ENCODE results near the gene PCSK5. TPM values are rescaled to one million over a fixed set of nuclear protein-coding genes. Genes with fewer than 3 reads are reported as not detected.
"Not testable (repeated sequence)": the region's sequence is repeated elsewhere in the genome, so short reads cannot be mapped to it uniquely, and the experiment has no call there.

Gene PCSK5
- polyA plus RNA-seq, 1 experiment = 0.74 TPM

DNA sequence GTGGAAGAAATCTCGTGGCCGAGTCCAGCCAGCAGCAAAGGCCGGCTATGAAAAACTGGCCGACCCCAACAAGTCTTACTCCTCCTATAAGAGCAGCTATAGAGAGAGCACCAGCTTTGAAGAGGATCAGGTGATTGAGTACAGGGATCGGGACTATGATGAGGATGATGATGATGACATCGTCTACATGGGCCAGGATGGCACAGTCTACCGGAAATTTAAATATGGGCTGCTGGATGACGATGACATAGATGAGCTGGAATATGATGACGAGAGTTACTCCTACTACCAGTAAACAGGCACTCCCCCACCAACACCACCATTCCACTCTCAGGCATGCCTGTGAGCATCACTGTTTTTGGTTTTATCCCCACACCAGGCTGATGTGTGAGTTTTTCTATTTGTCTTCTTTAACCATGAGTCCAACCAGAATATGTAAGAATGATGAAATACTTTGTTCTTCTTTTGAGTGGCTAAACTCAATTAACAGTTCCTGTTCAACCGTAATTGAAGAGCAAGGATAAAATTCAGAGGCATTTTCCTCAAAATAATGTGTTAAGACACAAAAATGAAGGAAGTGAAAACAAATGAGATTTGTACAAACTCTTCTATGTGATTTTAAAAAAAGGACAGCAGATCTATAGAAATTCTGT lies 468.3 kb downstream of the PCSK5 start:
- Histone ChIP-seq H3K4me3 (ENCODE audit: low read depth, low read length) (no peak overlapping the region), H3K27me3 (ENCODE audit: control insufficient read depth, insufficient read depth, low read length) (no peaks in the 10 kb centered on the region), H3K36me3 (ENCODE audit: control insufficient read depth, insufficient read depth, low read length) (no peaks in the 10 kb centered on the region)
- no peak for DNase-seq (ENCODE audit: low read depth)
- POLR2A ChIA-PET = no interaction called here
- CTCF ChIA-PET = no interaction called here
- TF ChIP-seq, protein P1, sequence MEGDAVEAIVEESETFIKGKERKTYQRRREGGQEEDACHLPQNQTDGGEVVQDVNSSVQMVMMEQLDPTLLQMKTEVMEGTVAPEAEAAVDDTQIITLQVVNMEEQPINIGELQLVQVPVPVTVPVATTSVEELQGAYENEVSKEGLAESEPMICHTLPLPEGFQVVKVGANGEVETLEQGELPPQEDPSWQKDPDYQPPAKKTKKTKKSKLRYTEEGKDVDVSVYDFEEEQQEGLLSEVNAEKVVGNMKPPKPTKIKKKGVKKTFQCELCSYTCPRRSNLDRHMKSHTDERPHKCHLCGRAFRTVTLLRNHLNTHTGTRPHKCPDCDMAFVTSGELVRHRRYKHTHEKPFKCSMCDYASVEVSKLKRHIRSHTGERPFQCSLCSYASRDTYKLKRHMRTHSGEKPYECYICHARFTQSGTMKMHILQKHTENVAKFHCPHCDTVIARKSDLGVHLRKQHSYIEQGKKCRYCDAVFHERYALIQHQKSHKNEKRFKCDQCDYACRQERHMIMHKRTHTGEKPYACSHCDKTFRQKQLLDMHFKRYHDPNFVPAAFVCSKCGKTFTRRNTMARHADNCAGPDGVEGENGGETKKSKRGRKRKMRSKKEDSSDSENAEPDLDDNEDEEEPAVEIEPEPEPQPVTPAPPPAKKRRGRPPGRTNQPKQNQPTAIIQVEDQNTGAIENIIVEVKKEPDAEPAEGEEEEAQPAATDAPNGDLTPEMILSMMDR (IDR thresholded peaks at IDR 0.05; ENCODE audit: insufficient read depth, low read depth, low read length) = no peak

DNA sequence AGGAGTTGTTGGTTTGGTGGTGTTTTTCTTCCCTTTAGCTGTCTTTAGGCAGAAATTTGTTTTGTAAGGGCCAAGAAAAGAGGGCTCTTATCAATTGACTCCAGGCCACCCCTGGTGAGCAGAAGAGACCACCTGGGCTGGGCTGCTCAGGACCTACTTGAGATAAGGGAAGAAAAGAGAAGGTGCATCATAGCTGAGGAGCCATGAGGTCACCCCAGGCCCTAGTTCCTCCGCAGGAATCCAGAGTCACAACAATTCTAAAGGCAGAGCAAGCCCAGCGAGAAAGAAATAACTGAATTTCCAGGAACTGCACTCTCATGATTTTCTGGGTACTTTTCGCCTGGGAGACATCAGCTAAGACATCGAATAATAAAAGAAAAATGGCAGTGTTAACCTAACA lies 468.9 kb downstream of the PCSK5 start:
- TF ChIP-seq, protein P1 (IDR thresholded peaks at IDR 0.05; ENCODE audit: insufficient read depth, low read depth, low read length) = no peak
- H3K36me3 ChIP-seq (ENCODE audit: control insufficient read depth, insufficient read depth, low read length) = no peaks in the 10 kb centered on the region
- no peak overlapping the region for H3K4me3 ChIP-seq (ENCODE audit: low read depth, low read length)
- no peak for DNase-seq (ENCODE audit: low read depth)
- ChIA-PET CTCF (interaction anchor here (0.6 kb wide), 1 partner anchor 56 kb away, joined by 4 read pairs; no protein-coding TSS in a partner anchor), POLR2A (no interaction called here)
- no peaks in the 10 kb centered on the region for H3K27me3 ChIP-seq (ENCODE audit: control insufficient read depth, insufficient read depth, low read length)

DNA sequence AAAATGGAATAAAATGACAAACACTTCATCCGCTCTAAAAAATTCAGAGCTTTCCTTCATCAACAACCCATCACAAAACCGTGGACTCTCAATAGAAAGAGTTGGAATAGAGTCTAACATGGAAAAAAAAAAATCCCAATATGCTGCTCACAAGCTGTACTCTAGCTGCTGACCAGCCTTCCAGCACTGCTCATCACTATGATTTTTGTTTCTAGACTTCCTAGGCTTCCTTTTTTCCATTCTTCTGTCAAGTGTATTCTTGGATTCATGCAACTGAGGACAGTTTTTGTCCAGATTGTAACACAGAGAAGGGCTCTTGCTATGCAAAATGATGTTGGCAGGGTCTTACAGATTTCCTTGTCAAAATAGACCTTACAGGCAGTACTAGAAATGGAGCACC lies 469.3 kb downstream of the PCSK5 start:
- TF ChIP-seq, protein P1 (IDR thresholded peaks at IDR 0.05; ENCODE audit: insufficient read depth, low read depth, low read length) = no peak
- no peak overlapping the region for H3K4me3 ChIP-seq (ENCODE audit: low read depth, low read length)
- no peaks in the 10 kb centered on the region for H3K36me3 ChIP-seq (ENCODE audit: control insufficient read depth, insufficient read depth, low read length)
- ChIA-PET POLR2A (no interaction called here), CTCF (interaction anchor here (0.6 kb wide), 1 partner anchor 57 kb away, joined by 4 read pairs; no protein-coding TSS in a partner anchor)
- H3K27me3 ChIP-seq (ENCODE audit: control insufficient read depth, insufficient read depth, low read length) = no peaks in the 10 kb centered on the region
- DNase-seq (ENCODE audit: low read depth) = no peak

DNA sequence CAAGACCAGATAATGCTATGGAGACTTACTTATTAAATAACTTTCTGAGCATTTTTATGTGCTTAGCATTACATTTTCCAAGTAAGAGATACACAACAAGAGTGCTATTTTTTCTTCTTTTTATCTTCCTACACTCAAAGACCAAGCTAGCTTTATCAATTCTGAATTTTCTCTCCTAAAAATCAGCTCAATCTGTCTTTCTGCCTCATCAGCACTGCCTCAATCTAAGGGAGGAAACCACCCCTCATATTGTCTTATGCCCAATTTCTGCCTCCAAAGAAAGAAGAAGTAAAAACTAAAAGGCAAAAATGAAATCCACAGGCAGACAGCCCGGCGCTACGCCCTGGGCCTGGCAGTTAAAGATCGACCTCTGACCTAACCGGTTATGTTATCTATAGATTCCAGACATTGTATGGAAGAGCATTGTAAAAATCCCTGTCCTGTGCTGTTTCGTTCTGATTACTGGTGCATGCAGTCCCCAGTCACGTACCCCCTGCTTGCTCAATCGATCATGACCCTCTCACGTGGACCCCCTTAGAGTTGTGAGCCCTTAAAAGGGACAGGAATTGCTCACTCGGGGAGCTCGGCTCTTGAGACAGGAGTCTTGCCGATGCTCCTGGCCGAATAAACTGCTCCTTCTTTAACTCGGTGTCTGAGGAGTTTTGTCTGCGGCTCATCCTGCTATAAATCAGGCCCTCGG lies 472.0 kb downstream of the PCSK5 start:
- H3K36me3 ChIP-seq (ENCODE audit: control insufficient read depth, insufficient read depth, low read length); POLR2A ChIA-PET; H3K4me3 ChIP-seq (ENCODE audit: low read depth, low read length); H3K27me3 ChIP-seq (ENCODE audit: control insufficient read depth, insufficient read depth, low read length); DNase-seq (ENCODE audit: low read depth); CTCF ChIA-PET: not testable (repeated sequence)

DNA sequence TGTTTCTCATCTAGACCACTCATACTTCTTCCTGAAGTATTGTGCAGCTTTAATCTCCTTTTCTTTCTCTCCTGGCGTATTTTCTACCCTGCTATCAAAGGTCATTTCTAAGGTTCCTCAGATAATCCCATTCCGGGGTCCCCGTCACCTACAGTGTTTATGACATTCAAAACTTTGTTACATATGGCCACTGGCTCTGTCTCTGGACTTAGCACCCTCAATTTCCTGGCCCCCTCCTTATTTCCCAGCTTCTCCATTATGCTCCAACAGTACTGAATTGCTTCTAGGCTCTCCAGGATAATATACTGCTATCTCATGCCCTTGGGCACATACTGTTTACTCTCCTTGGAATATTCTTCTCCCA lies 472.5 kb downstream of the PCSK5 start:
- H3K4me3 ChIP-seq (ENCODE audit: low read depth, low read length) = no peak overlapping the region
- no peaks in the 10 kb centered on the region for H3K36me3 ChIP-seq (ENCODE audit: control insufficient read depth, insufficient read depth, low read length)
- TF ChIP-seq, protein P1 (IDR thresholded peaks at IDR 0.05; ENCODE audit: insufficient read depth, low read depth, low read length) = no peak
- POLR2A ChIA-PET = no interaction called here
- CTCF ChIA-PET = no interaction called here
- no peaks in the 10 kb centered on the region for H3K27me3 ChIP-seq (ENCODE audit: control insufficient read depth, insufficient read depth, low read length)
- no peak for DNase-seq (ENCODE audit: low read depth)
